HCT116 (cell line): ENCODE results near the gene GALR2. TPM values are rescaled to one million over a fixed set of nuclear protein-coding genes. Genes with fewer than 3 reads are reported as not detected.

ENCODE experiments used
- ATAC-seq: fragments of 200-7000 bp; cut with Tn5 transposase; 2 replicates; pipeline ENCODE4 v1.9.1; 2020; ENCODE audit warnings: mild to moderate bottlenecking, moderate library complexity
- BruUV-seq: library from RNA; stranded (reverse); fragments of 400-500 nt; replicated peaks from 2 replicates; lab custom pipeline; 2021; lab: Mats Ljungman, UMichigan
- CTCF ChIA-PET: fragments of 300-600 bp; sonication (Branson Sonifier 250); formaldehyde crosslinking; loops from one replicate; lab custom pipeline; 2021; ENCODE audit warnings: antibody characterized with exemption; lab: Charles Lee
- POLR2A ChIA-PET: fragments of 300-600, 350-600 bp; sonication (Branson Sonifier 250); formaldehyde crosslinking; loops from one replicate; lab custom pipeline; 2021; ENCODE audit warnings: antibody characterized with exemption; lab: Charles Lee
- RAD21 ChIA-PET, 2 experiments: fragments of 300-600 bp; sonication (Branson Sonifier 250); formaldehyde crosslinking; loops; one replicate each; lab custom pipeline; 2023; ENCODE audit warnings: low total read pairs in 2 of 2; ENCODE audit not compliant: uncharacterized antibody in 2 of 2, unreplicated experiment in 2 of 2, low non-redundant PET in 1 of 2; lab: Charles Lee
- DNase-seq: peaks from one replicate; pipeline ENCODE4 v3.0.0-alpha.2; 2010; ENCODE audit warnings: low read depth, low spot score
- H2AFZ ChIP-seq: fragments of 200-600 bp; shearing (Covaris generic), sonication (generic); 2 replicates; pipeline ENCODE4 v1.6.1; 2017; ENCODE audit warnings: low read depth, mixed run types, mixed read lengths, antibody characterized with exemption, low read length; ENCODE audit not compliant: poor library complexity, severe bottlenecking
- H3K27ac ChIP-seq: 2 replicates; pipeline ENCODE4 v1.5.1; 2012; ENCODE audit warnings: low read depth, low read length
- H3K27me3 ChIP-seq: fragments of 200-600 bp; sonication (generic); 2 replicates; pipeline ENCODE4 v1.6.1; 2016; ENCODE audit warnings: mixed run types, low read length, mixed read lengths; ENCODE audit not compliant: insufficient read depth
- H3K36me3 ChIP-seq, 2 experiments: fragments of 200-500 bp in 1 of 2; fragments of 200-600 bp in 1 of 2; sonication (Bioruptor generic) in 1 of 2; sonication (generic) in 1 of 2; 2 replicates each; pipeline versions ENCODE4 v1.5.1 to v1.6.1; 2014 to 2016; ENCODE audit warnings: low read length in 2 of 2, inconsistent platforms in 1 of 2, mixed read lengths in 1 of 2, mixed run types in 1 of 2; ENCODE audit not compliant: insufficient read depth in 2 of 2, control insufficient read depth in 1 of 2
- H3K4me1 ChIP-seq, 2 experiments: fragments of 200-600 bp in 1 of 2; sonication (generic) in 1 of 2; 2 replicates each; pipeline versions ENCODE4 v1.5.1 to v1.6.1; 2012 to 2017; ENCODE audit warnings: low read length in 2 of 2, inconsistent platforms in 1 of 2, mild to moderate bottlenecking in 1 of 2, mixed read lengths in 1 of 2, mixed run types in 1 of 2, moderate library complexity in 1 of 2; ENCODE audit not compliant: insufficient read depth in 2 of 2, control insufficient read depth in 1 of 2
- H3K4me2 ChIP-seq: fragments of 200-600 bp; sonication (generic); 2 replicates; pipeline ENCODE4 v1.6.1; 2017; ENCODE audit warnings: mixed run types, low read length, mixed read lengths
- H3K4me3 ChIP-seq, 2 experiments: fragments of 200-600 bp in 1 of 2; sonication (generic) in 1 of 2; replicated peaks in 1 of 2; 2 replicates each; pipeline ENCODE4 v1.5.1; 2011 to 2016; ENCODE audit warnings: low read length in 2 of 2, control low read depth in 1 of 2, low read depth in 1 of 2, mild to moderate bottlenecking in 1 of 2, mixed read lengths in 1 of 2, mixed run types in 1 of 2
- H3K79me2 ChIP-seq: fragments of 200-600 bp; sonication (generic); 2 replicates; pipeline ENCODE4 v1.6.1; 2017; ENCODE audit warnings: mild to moderate bottlenecking, mixed run types, low read length, moderate library complexity, mixed read lengths; ENCODE audit not compliant: insufficient read depth
- H3K9ac ChIP-seq: fragments of 200-600 bp; sonication (generic); 2 replicates; pipeline ENCODE4 v1.6.1; 2016; ENCODE audit warnings: low read length, mixed read lengths
- H3K9me2 ChIP-seq: fragments of 200-600 bp; sonication (generic), shearing (Covaris generic); 2 replicates; pipeline ENCODE4 v1.6.1; 2017; ENCODE audit warnings: mixed run types, mild to moderate bottlenecking, moderate library complexity; ENCODE audit not compliant: insufficient read depth
- H3K9me3 ChIP-seq, 2 experiments: fragments of 200-500 bp in 1 of 2; fragments of 200-600 bp in 1 of 2; sonication (Bioruptor generic) in 1 of 2; sonication (generic) in 1 of 2; 2 replicates each; pipeline ENCODE4 v1.6.1; 2014 to 2017; ENCODE audit warnings: low read length in 2 of 2, mixed read lengths in 2 of 2, inconsistent platforms in 1 of 2, low read depth in 1 of 2, mild to moderate bottlenecking in 1 of 2, mixed run types in 1 of 2, moderate library complexity in 1 of 2; ENCODE audit not compliant: control insufficient read depth in 1 of 2, insufficient read depth in 1 of 2
- H4K20me1 ChIP-seq: fragments of 200-600 bp; sonication (generic), shearing (Covaris generic); 2 replicates; pipeline ENCODE4 v1.6.1; 2017; ENCODE audit warnings: mixed run types, mild to moderate bottlenecking, moderate library complexity; ENCODE audit not compliant: insufficient read depth
- CTCF ChIP-seq, 3 experiments: fragments of 200-600 bp in 1 of 3; sonication (generic) in 1 of 3; IDR thresholded peaks in 2 of 3; conservative IDR thresholded peaks in 1 of 3; 2 replicates each; pipeline ENCODE4 v1.5.1; 2012 to 2017; ENCODE audit warnings: low read depth in 2 of 3, low read length in 2 of 3, antibody characterized with exemption in 1 of 3, borderline replicate concordance in 1 of 3, control low read depth in 1 of 3, mild to moderate bottlenecking in 1 of 3, mixed read lengths in 1 of 3, mixed run types in 1 of 3, moderate library complexity in 1 of 3; ENCODE audit not compliant: insufficient read depth in 1 of 3
- ELF1 ChIP-seq: IDR thresholded peaks from 2 replicates; pipeline ENCODE4 v1.6.1; 2012; ENCODE audit warnings: low read depth, borderline replicate concordance
- EZH2phosphoT487 ChIP-seq: fragments of 200-600 bp; IDR thresholded peaks from 2 replicates; pipeline ENCODE4 v1.6.1; 2018; ENCODE audit warnings: antibody characterized with exemption, borderline replicate concordance
- FOSL1 ChIP-seq: IDR thresholded peaks from 2 replicates; pipeline ENCODE4 v1.6.1; 2012; ENCODE audit warnings: low read depth
- JUND ChIP-seq: IDR thresholded peaks from 2 replicates; pipeline ENCODE4 v1.6.1; 2012
- POLR2A ChIP-seq: IDR thresholded peaks from 2 replicates; pipeline ENCODE4 v1.7.0; 2011; ENCODE audit warnings: borderline replicate concordance; ENCODE audit not compliant: insufficient read depth, insufficient read length; ENCODE audit errors: extremely low read depth
- POLR2AphosphoS5 ChIP-seq: IDR thresholded peaks from 2 replicates; pipeline ENCODE4 v1.6.1; 2011; ENCODE audit warnings: mild to moderate bottlenecking, low read depth, low read length, moderate library complexity
- RAD21 ChIP-seq: IDR thresholded peaks from 2 replicates; pipeline ENCODE4 v1.6.1; 2012; ENCODE audit warnings: low read depth, mild to moderate bottlenecking
- REST ChIP-seq: IDR thresholded peaks from 2 replicates; pipeline ENCODE4 v1.6.1; 2012; ENCODE audit warnings: low read depth
- SIN3A ChIP-seq: IDR thresholded peaks from 2 replicates; pipeline ENCODE4 v1.6.1; 2012; ENCODE audit warnings: low read depth
- TCF7L2 ChIP-seq: IDR thresholded peaks from 2 replicates; pipeline ENCODE4 v1.7.0; 2011; ENCODE audit warnings: borderline replicate concordance, inconsistent platforms; ENCODE audit not compliant: insufficient read depth, insufficient read length; ENCODE audit errors: extremely low read depth
- YY1 ChIP-seq: IDR thresholded peaks from 2 replicates; pipeline ENCODE4 v1.6.1; 2011; ENCODE audit warnings: low read length, low read depth, moderate library complexity, mild to moderate bottlenecking; ENCODE audit not compliant: insufficient replicate concordance; ENCODE audit errors: extremely low read depth
- ZFX ChIP-seq: fragments of 450-650 bp; IDR thresholded peaks from 2 replicates; pipeline ENCODE4 v1.6.1; 2017
- intact Hi-C: fragments of 100-400 bp; cut with micrococcal nuclease; formaldehyde crosslinking; loops from 2 replicates; pipeline ENCODE4 v1.10.0; 2022
- total RNA-seq: library from RNA; stranded (reverse); gene quantifications from one replicate; pipeline ENCODE4 v1.2.1, GENCODE V29; 2021; ENCODE audit not compliant: unreplicated experiment

Gene GALR2
- total RNA-seq, 1 experiment from 2014 or later: 0.27 TPM

GRCh38 chr17:76086384-76086783 is 11.8 kb downstream of the GALR2 start:
- Histone ChIP-seq H3K27me3 (no peaks in the 10 kb centered on the region), H4K20me1 (no peaks in the 10 kb centered on the region), H3K4me1 (no peaks in the 10 kb centered on the region), H2AFZ (no peak overlapping the region), H3K36me3 (peaks cover 37 to 43% of the 10 kb centered on the region in 2 experiments; a peak in 3 of 4 replicates), H3K79me2 (no peaks in the 10 kb centered on the region), H3K4me3 (no peak overlapping the region), H3K9me2 (no peaks in the 10 kb centered on the region), H3K4me2 (no peak overlapping the region), H3K9ac (no peak overlapping the region), H3K9me3 (no peaks in the 10 kb centered on the region), H3K27ac (no peak overlapping the region)
- no TSS peak for BruUV-seq
- intact Hi-C loops: no loop called here
- ChIA-PET POLR2A (interaction anchor here (0.9 kb wide), 1 partner anchor 9 kb away, joined by 3 read pairs; no protein-coding TSS in a partner anchor), CTCF (no interaction called here), RAD21 (no interaction called here)
- no peak for DNase-seq
- TF ChIP-seq JUND (no peak), SIN3A (no peak), TCF7L2 (no peak), RAD21 (no peak), CTCF (IDR thresholded peaks at IDR 0.05 in 2 of 3, conservative IDR thresholded peaks at IDR 0.05 in 1 of 3; ENCODE audit: borderline replicate concordance in 1 of 3, insufficient read depth in 1 of 3, low read depth in 2 of 3, low read length in 2 of 3) (no peak), POLR2AphosphoS5 (no peak), POLR2A (no peak), YY1 (no peak), EZH2phosphoT487 (no peak), FOSL1 (no peak), REST (no peak), ELF1 (no peak), ZFX (no peak)
- no peak for ATAC-seq
